PC-9 (cell line): Measurements from ENCODE around the gene RNASEH2B. TPM values are rescaled to one million over a fixed set of nuclear protein-coding genes. Genes with fewer than 3 reads are reported as not detected.

Experiments used
- BruUV-seq: library from RNA; stranded (reverse); fragments of 400-500 nt; replicated peaks from 2 replicates; lab custom pipeline; 2021; lab: Mats Ljungman, UMichigan
- CTCF ChIA-PET: fragments of 300-600 bp; sonication (Branson Sonifier 250); formaldehyde crosslinking; loops from one replicate; lab custom pipeline; 2022; ENCODE audit warnings: antibody characterized with exemption; lab: Charles Lee
- POLR2A ChIA-PET: fragments of 300-600 bp; sonication (Branson Sonifier 250); formaldehyde crosslinking; loops from one replicate; lab custom pipeline; 2022; ENCODE audit warnings: antibody characterized with exemption; ENCODE audit not compliant: unreplicated experiment; lab: Charles Lee
- DNase-seq, 2 experiments: peaks; one replicate each; pipeline versions ENCODE4 v3.0.0 to v3.0.0-alpha.2; 2015 to 2022; ENCODE audit warnings: mixed read lengths in 1 of 2
- H2AFZ ChIP-seq: fragments of 200-600 bp; sonication (generic); 2 replicates; pipeline ENCODE4 v1.8.1; 2017; ENCODE audit warnings: antibody characterized with exemption
- H3F3A ChIP-seq: fragments of 200-600 bp; sonication (generic); 2 replicates; pipeline ENCODE4 v1.8.1; 2017; ENCODE audit warnings: antibody characterized with exemption, mild to moderate bottlenecking, low read depth; ENCODE audit not compliant: insufficient read depth
- H3K27ac ChIP-seq: fragments of 200-600 bp; sonication (generic); 2 replicates; pipeline ENCODE4 v1.6.1; 2016; ENCODE audit warnings: mixed run types
- H3K27me3 ChIP-seq: fragments of 200-600 bp; sonication (generic); 2 replicates; pipeline ENCODE4 v1.6.1; 2016; ENCODE audit warnings: low read depth, mixed run types; ENCODE audit not compliant: insufficient read depth
- H3K36me3 ChIP-seq: fragments of 200-600 bp; sonication (generic); 2 replicates; pipeline ENCODE4 v1.6.1; 2016; ENCODE audit warnings: low read depth, mixed run types
- H3K4me1 ChIP-seq: fragments of 200-600 bp; sonication (generic); replicated peaks from 2 replicates; pipeline ENCODE4 v1.6.1; 2016; ENCODE audit warnings: mixed run types; ENCODE audit not compliant: insufficient read depth
- H3K4me2 ChIP-seq: fragments of 200-600 bp; sonication (generic); 2 replicates; pipeline ENCODE4 v1.6.1; 2017; ENCODE audit warnings: mixed run types
- H3K4me3 ChIP-seq: fragments of 200-600 bp; sonication (generic); 2 replicates; pipeline ENCODE4 v1.6.1; 2016; ENCODE audit warnings: mixed run types
- H3K79me2 ChIP-seq: fragments of 200-600 bp; sonication (generic); 2 replicates; pipeline ENCODE4 v1.6.1; 2017; ENCODE audit warnings: low read depth, mixed run types
- H3K9me2 ChIP-seq: fragments of 200-600 bp; sonication (generic); 2 replicates; pipeline ENCODE4 v1.8.1; 2017; ENCODE audit warnings: mild to moderate bottlenecking; ENCODE audit not compliant: insufficient read depth
- H3K9me3 ChIP-seq: fragments of 200-600 bp; sonication (generic); 2 replicates; pipeline ENCODE4 v1.8.1; 2016; ENCODE audit warnings: low read depth; ENCODE audit not compliant: insufficient read depth
- H4K20me1 ChIP-seq: fragments of 200-600 bp; sonication (generic); 2 replicates; pipeline ENCODE4 v1.8.1; 2017; ENCODE audit not compliant: insufficient read depth
- CTCF ChIP-seq: fragments of 200-600 bp; sonication (generic); conservative IDR thresholded peaks from 2 replicates; pipeline ENCODE4 v1.6.1; 2017; ENCODE audit warnings: mixed run types, antibody characterized with exemption, mild to moderate bottlenecking, moderate library complexity
- EZH2 ChIP-seq: fragments of 200-600 bp; sonication (generic); IDR thresholded peaks from 2 replicates; pipeline ENCODE4 v1.8.0; 2017; ENCODE audit warnings: antibody characterized with exemption, low read depth
- intact Hi-C: fragments of 100-400 bp; cut with micrococcal nuclease; formaldehyde crosslinking; loops from one replicate; pipeline ENCODE4 v1.10.0; 2022; ENCODE audit not compliant: unreplicated experiment
- total RNA-seq: library from RNA; stranded (reverse); gene quantifications from 2 replicates; pipeline ENCODE4 v1.2.3, GENCODE V29; 2021

RNASEH2B gene
- total RNA-seq, 1 experiment from 2014 or later: 45.8 TPM

GRCh38 chr13:51003642-51004041 is 94.1 kb downstream of the RNASEH2B start:
- peaks cover 30% of the 10 kb centered on the region for H3K27me3 ChIP-seq
- ChIA-PET POLR2A (no interaction called here), CTCF (no interaction called here)
- no peaks in the 10 kb centered on the region for H3F3A ChIP-seq
- DNase-seq: no peak
- TF ChIP-seq CTCF: no peak
- TF ChIP-seq EZH2: no peak
- H3K36me3 ChIP-seq: no peaks in the 10 kb centered on the region
- no peaks in the 10 kb centered on the region for H3K9me2 ChIP-seq
- H3K79me2 ChIP-seq: no peaks in the 10 kb centered on the region
- no peak overlapping the region for H3K4me3 ChIP-seq
- no peaks in the 10 kb centered on the region for H3K4me1 ChIP-seq
- intact Hi-C loops: no loop called here
- H4K20me1 ChIP-seq: no peaks in the 10 kb centered on the region
- H3K27ac ChIP-seq: no peak overlapping the region
- BruUV-seq: no TSS peak
- no peak overlapping the region for H2AFZ ChIP-seq
- no peak overlapping the region for H3K4me2 ChIP-seq
- no peaks in the 10 kb centered on the region for H3K9me3 ChIP-seq

GRCh38 chr13:51004111-51004865 is 94.7 kb downstream of the RNASEH2B start:
- Histone ChIP-seq H3K4me2 (no peak overlapping the region), H3K9me2 (no peaks in the 10 kb centered on the region), H3K4me3 (no peak overlapping the region), H3K27ac (no peak overlapping the region), H3K36me3 (no peaks in the 10 kb centered on the region), H3K9me3 (no peaks in the 10 kb centered on the region), H3F3A (no peaks in the 10 kb centered on the region), H3K27me3 (peaks cover 25% of the 10 kb centered on the region), H2AFZ (no peak overlapping the region), H3K79me2 (no peaks in the 10 kb centered on the region), H4K20me1 (no peaks in the 10 kb centered on the region), H3K4me1 (no peaks in the 10 kb centered on the region)
- ChIA-PET CTCF (no interaction called here), POLR2A (no interaction called here)
- no peak for DNase-seq
- intact Hi-C loops: no loop called here
- TF ChIP-seq CTCF (no peak), EZH2 (no peak)
- BruUV-seq: no TSS peak

- CTCF ChIA-PET: no interaction called here
- no peak overlapping the region for H3K4me2 ChIP-seq
- intact Hi-C loops: no loop called here
- TF ChIP-seq EZH2 (no peak), CTCF (no peak)
- POLR2A ChIA-PET: no interaction called here
- H3K9me2 ChIP-seq: no peaks in the 10 kb centered on the region
- no TSS peak for BruUV-seq
- DNase-seq: no peak
- H3K79me2 ChIP-seq: no peaks in the 10 kb centered on the region
- H4K20me1 ChIP-seq: no peaks in the 10 kb centered on the region
- H3K4me1 ChIP-seq: no peaks in the 10 kb centered on the region
- no peak overlapping the region for H3K27ac ChIP-seq
- no peak overlapping the region for H3K4me3 ChIP-seq
- no peaks in the 10 kb centered on the region for H3F3A ChIP-seq
- H2AFZ ChIP-seq: no peak overlapping the region
- no peaks in the 10 kb centered on the region for H3K9me3 ChIP-seq
- no peaks in the 10 kb centered on the region for H3K36me3 ChIP-seq
- peaks cover 25% of the 10 kb centered on the region for H3K27me3 ChIP-seq
These were observed 95.4 kb downstream of the RNASEH2B start for GRCh38 chr13:51004918-51005460.
